Measurements from ENCODE around the gene LY6G5B. TPM values are rescaled to one million over a fixed set of nuclear protein-coding genes. Genes with fewer than 3 reads are reported as not detected.

Gene LY6G5B
- total RNA-seq, 6 donors from 2014 or later: 6.7 to 22.0 (median 12.3) TPM

GRCh38 chr6:31712296-31712695 lies 42.5 kb downstream of the LY6G5B start:
- ATAC-seq (ENCODE audit: low FRiP score in 2 of 2): peak in 1 of 2 donors; percentile 43
- peak in 1 of 2 donors; percentile 36 for DNase-seq
- no peak for TF ChIP-seq POLR2A (IDR thresholded peaks at IDR 0.05)
- TF ChIP-seq, protein P1, sequence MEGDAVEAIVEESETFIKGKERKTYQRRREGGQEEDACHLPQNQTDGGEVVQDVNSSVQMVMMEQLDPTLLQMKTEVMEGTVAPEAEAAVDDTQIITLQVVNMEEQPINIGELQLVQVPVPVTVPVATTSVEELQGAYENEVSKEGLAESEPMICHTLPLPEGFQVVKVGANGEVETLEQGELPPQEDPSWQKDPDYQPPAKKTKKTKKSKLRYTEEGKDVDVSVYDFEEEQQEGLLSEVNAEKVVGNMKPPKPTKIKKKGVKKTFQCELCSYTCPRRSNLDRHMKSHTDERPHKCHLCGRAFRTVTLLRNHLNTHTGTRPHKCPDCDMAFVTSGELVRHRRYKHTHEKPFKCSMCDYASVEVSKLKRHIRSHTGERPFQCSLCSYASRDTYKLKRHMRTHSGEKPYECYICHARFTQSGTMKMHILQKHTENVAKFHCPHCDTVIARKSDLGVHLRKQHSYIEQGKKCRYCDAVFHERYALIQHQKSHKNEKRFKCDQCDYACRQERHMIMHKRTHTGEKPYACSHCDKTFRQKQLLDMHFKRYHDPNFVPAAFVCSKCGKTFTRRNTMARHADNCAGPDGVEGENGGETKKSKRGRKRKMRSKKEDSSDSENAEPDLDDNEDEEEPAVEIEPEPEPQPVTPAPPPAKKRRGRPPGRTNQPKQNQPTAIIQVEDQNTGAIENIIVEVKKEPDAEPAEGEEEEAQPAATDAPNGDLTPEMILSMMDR (IDR thresholded peaks at IDR 0.05): peak in 1 of 6 experiments; percentile 25
- Histone ChIP-seq H3K27ac (no peak overlapping the region), H3K27me3 (no peaks in the 10 kb centered on the region), H3K9me3 (no peaks in the 10 kb centered on the region), H3K36me3 (no peaks in the 10 kb centered on the region), H3K4me3 (no peak overlapping the region), H3K4me1 (peaks cover 4 to 12% (median 10%) of the 10 kb centered on the region in 4 donors)
- 85 to 89% methylated on average over 8 of the region's 8 CpGs for WGBS, 2 donors

DNA sequence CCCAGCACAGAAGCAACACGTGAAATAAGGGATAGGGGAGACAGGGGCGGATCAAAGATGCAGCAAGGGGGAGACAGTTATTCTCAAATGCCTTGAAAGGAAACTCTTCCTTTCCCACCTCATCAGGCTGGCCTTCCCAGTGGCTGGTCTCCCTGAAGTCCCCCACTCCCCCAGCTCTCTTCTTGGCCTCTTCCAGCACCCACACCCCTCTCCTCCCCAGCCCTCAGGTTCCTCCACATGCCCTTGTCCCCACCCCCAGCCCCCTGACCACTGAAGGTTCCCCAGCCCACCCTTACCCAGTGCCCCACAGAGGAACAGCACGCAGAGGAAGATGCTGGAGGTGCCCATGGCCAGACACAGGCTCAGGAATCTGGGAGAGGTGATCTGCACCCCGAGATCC lies 43.7 kb downstream of the LY6G5B start:
- ATAC-seq (ENCODE audit: low FRiP score in 2 of 2) (no peak), DNase-seq (no peak)
- H3K4me3 ChIP-seq: no peak overlapping the region
- H3K36me3 ChIP-seq: no peaks in the 10 kb centered on the region
- WGBS, 2 donors: 77 to 84% methylated on average over 4 of the region's 4 CpGs
- no peak overlapping the region for H3K27ac ChIP-seq
- TF ChIP-seq POLR2AphosphoS5 (IDR thresholded peaks at IDR 0.05): no peak
- no peak for TF ChIP-seq POLR2A (IDR thresholded peaks at IDR 0.05)
- TF ChIP-seq, protein P1 (IDR thresholded peaks at IDR 0.05): no peak
- no peak for TF ChIP-seq EP300 (IDR thresholded peaks at IDR 0.05)
- no peaks in the 10 kb centered on the region for H3K9me3 ChIP-seq
- no peaks in the 10 kb centered on the region for H3K27me3 ChIP-seq
- peaks cover 8 to 12% (median 11%) of the 10 kb centered on the region in 4 donors for H3K4me1 ChIP-seq

DNA sequence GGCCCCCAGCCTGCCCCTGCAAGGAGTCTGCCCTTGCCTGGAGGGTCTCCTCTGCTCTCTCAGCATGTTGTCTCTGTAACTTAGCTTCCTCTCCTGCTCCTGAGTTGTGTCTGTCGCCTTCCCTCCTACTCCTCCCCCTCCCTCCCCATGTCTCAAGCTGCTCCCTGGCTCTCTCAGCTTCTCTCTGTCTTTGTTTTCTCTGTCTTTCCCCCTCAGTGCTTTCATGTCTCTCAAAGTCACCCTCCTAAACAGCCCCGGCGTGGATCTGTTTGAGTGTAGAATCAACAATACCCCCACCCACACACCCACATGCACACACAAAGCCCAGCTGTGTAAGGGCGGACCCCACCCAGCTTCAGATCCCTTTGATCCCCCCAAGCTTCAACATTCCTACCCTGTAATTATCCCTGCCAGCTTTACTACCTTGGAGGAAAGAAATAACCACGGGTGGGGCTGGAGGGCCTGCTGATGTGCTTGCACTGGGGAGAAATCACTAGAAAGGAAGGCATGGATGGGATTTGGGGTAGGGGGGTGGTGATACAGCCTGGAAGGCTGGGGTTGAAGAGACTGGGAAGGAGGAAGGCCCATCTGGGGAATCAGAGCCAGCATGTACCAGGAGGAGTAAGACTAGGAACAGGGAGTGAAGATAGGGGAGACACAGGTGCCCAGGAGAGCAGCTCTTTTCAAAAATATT lies 44.4 kb downstream of the LY6G5B start:
- H3K27me3 ChIP-seq: no peaks in the 10 kb centered on the region
- H3K4me1 ChIP-seq: peaks cover 8 to 16% (median 14%) of the 10 kb centered on the region in 4 donors
- no peak overlapping the region for H3K4me3 ChIP-seq
- H3K27ac ChIP-seq: no peak overlapping the region
- no peaks in the 10 kb centered on the region for H3K36me3 ChIP-seq
- ATAC-seq (ENCODE audit: low FRiP score in 2 of 2) (no peak), DNase-seq (no peak)
- TF ChIP-seq, protein P1 (IDR thresholded peaks at IDR 0.05): no peak
- TF ChIP-seq POLR2AphosphoS5 (IDR thresholded peaks at IDR 0.05): no peak
- TF ChIP-seq EP300 (IDR thresholded peaks at IDR 0.05): no peak
- no peak for TF ChIP-seq POLR2A (IDR thresholded peaks at IDR 0.05)
- no peaks in the 10 kb centered on the region for H3K9me3 ChIP-seq
- 52 to 56% methylated on average over 5 of the region's 5 CpGs for WGBS, 2 donors

GRCh38 chr6:31715022-31715958 lies 45.5 kb downstream of the LY6G5B start, which contains the start of gene LY6G6D:
Gene LY6G6D (plus strand): TSS chr6:31715348. CDS start chr6:31715356, 8 bp downstream.
- peak within 1 kb of the TSS in 1 of 4 donors; percentile 45 for H3K27ac ChIP-seq
- no peaks in the 10 kb centered on the region for H3K9me3 ChIP-seq
- ATAC-seq (ENCODE audit: low FRiP score in 2 of 2): no peak
- no peak for DNase-seq
- no peak within 1 kb of the TSS for H3K4me3 ChIP-seq
- 73 to 82% methylated on average over 10 to 16 of the region's 16 CpGs for WGBS, 2 donors
- H3K4me1 ChIP-seq: peaks cover 8 to 16% (median 14%) of the 10 kb centered on the region in 4 donors
- no peaks in the 10 kb centered on the region for H3K36me3 ChIP-seq
- TF ChIP-seq, protein P1 (IDR thresholded peaks at IDR 0.05): no peak
- TF ChIP-seq POLR2A (IDR thresholded peaks at IDR 0.05) (no peak), EP300 (IDR thresholded peaks at IDR 0.05) (no peak), POLR2AphosphoS5 (IDR thresholded peaks at IDR 0.05) (no peak)
- H3K27me3 ChIP-seq: no peaks in the 10 kb centered on the region

All from upper lobe of left lung (tissue), 6 donors.